Left ventricle myocardium inferior (tissue), 1 donor: ENCODE measurements around the gene ZNF768. TPM values are rescaled to one million over a fixed set of nuclear protein-coding genes. Genes with fewer than 3 reads are reported as not detected.
"Not testable (repeated sequence)": the region's sequence is repeated elsewhere in the genome, so short reads cannot be mapped to it uniquely, and the experiment has no call there.

Experiments used
- DNase-seq: peaks from one replicate; pipeline ENCODE4 v3.0.0-alpha.2; 2020
- H3K27ac ChIP-seq: fragments of 200-600 bp; replicated peaks from 2 replicates; pipeline ENCODE4 v1.8.0; 2021
- H3K27me3 ChIP-seq: fragments of 200-600 bp; 2 replicates; pipeline ENCODE4 v1.8.0; 2021; ENCODE audit warnings: low read depth
- H3K36me3 ChIP-seq: fragments of 200-600 bp; 2 replicates; pipeline ENCODE4 v1.8.0; 2021
- H3K4me1 ChIP-seq: fragments of 200-600 bp; 2 replicates; pipeline ENCODE4 v1.8.0; 2021
- H3K4me3 ChIP-seq: fragments of 200-600 bp; 2 replicates; pipeline ENCODE4 v1.8.0; 2021; ENCODE audit warnings: mild to moderate bottlenecking, moderate library complexity
- H3K9me3 ChIP-seq: fragments of 200-600 bp; replicated peaks from 2 replicates; pipeline ENCODE4 v1.8.0; 2021
- CTCF ChIP-seq: fragments of 200-600 bp; IDR thresholded peaks from 2 replicates; pipeline ENCODE4 v1.8.0; 2021; ENCODE audit warnings: antibody characterized with exemption, mild to moderate bottlenecking, borderline replicate concordance
- intact Hi-C: fragments of 100-400 bp; cut with micrococcal nuclease; formaldehyde crosslinking; loops from one replicate; pipeline ENCODE4 v1.11.0; 2022
- microRNA-seq: library from miRNA; unstranded; fragments of <30 nt; microRNA quantifications from one replicate; pipeline ENCODE4 v1.2.0, GENCODE V29; 2020
- total RNA-seq: library from RNA; stranded (reverse); fragmentation: NEBNext Ultra II Directional; extraction: Animal tissue kit (Norgen Biotek cat#: 25700); gene quantifications from one replicate; pipeline ENCODE4 v1.2.1, GENCODE V29; 2021
- donor health status: DM: no; HTN: yes; CAD: no; lungs with severe emphysema.

The ZNF768 gene
- total RNA-seq, 1 donor from 2014 or later, result 61.1 TPM

- TF ChIP-seq CTCF, result no peak
- H3K27me3 ChIP-seq, result peaks cover 38% of the 10 kb centered on the region
- no peaks in the 10 kb centered on the region for H3K9me3 ChIP-seq
- H3K4me3 ChIP-seq, result no peak overlapping the region
- no peaks in the 10 kb centered on the region for H3K4me1 ChIP-seq
- DNase-seq, result no peak
- no peaks in the 10 kb centered on the region for H3K36me3 ChIP-seq
- intact Hi-C loops, result no loop called here
- H3K27ac ChIP-seq, result no peak overlapping the region
Measured at GRCh38 chr16:30478766-30479478, 47.4 kb downstream of the ZNF768 start.

- H3K4me1 ChIP-seq, intact Hi-C loops, H3K4me3 ChIP-seq, H3K27ac ChIP-seq, H3K9me3 ChIP-seq, DNase-seq, H3K36me3 ChIP-seq: not testable (repeated sequence)
- H3K27me3 ChIP-seq, result peaks cover 50% of the 10 kb centered on the region
Measured at GRCh38 chr16:30477773-30478172, 48.6 kb downstream of the ZNF768 start.

GRCh38 chr16:30476991-30477390, 49.4 kb downstream of the ZNF768 start:
- intact Hi-C loops, result no loop called here
- peaks cover 58% of the 10 kb centered on the region for H3K27me3 ChIP-seq
- TF ChIP-seq CTCF, result no peak

DNA sequence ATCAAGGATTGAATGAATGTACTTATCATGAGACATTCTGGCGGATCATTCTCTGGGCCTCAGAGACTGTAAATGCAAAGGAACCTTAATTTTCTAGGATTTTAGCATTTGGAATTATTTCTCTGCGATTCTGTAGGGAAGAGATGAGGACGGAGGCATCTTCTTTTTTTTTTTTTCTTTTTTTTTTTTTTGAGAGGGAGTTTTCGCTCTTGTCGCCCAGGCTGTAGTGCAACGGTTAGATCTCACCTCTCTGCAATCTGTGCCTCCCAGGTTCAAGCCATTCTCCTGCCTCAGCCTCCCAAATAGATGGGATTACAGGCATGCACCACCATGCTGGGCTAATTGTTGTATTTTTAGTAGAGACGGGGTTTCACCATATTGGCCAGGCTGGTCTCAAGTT, 51.7 kb downstream of the ZNF768 start:
- H3K9me3 ChIP-seq, result no peaks in the 10 kb centered on the region
- no peak for TF ChIP-seq CTCF
- intact Hi-C loops, result no loop called here
- peaks cover 72% of the 10 kb centered on the region for H3K27me3 ChIP-seq
- H3K36me3 ChIP-seq, result no peaks in the 10 kb centered on the region
- no peak overlapping the region for H3K27ac ChIP-seq
- no peak overlapping the region for H3K4me3 ChIP-seq
- H3K4me1 ChIP-seq, result no peaks in the 10 kb centered on the region
- DNase-seq, result no peak

More at GRCh38 chr16:30476991-30477390, 49.4 kb downstream of the ZNF768 start:
- Histone ChIP-seq H3K36me3 (no peaks in the 10 kb centered on the region), H3K4me3 (no peak overlapping the region), H3K9me3 (no peaks in the 10 kb centered on the region), H3K4me1 (no peaks in the 10 kb centered on the region), H3K27ac (no peak overlapping the region)
- no peak for DNase-seq

DNA sequence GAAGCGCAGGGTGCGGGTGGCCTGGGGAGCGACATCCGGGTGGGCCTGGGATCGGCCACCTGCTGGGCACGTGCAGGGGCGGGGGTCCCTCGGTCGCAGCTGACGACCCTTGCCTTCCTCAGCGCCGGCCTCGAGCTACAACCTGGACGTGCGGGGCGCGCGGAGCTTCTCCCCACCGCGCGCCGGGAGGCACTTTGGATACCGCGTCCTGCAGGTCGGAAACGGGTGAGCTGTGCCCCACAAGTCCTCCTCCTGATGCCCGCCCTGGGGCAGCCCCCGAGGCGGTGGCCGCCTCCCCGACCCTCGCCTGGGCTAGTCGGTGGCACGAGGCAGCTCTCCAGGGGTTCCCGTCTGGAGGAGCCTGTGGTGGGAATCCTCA, 52.3 kb downstream of the ZNF768 start:
- Histone ChIP-seq H3K9me3 (no peaks in the 10 kb centered on the region), H3K4me1 (no peaks in the 10 kb centered on the region), H3K4me3 (no peak overlapping the region), H3K27me3 (peaks cover 72% of the 10 kb centered on the region), H3K36me3 (no peaks in the 10 kb centered on the region), H3K27ac (no peak overlapping the region)
- TF ChIP-seq CTCF, result no peak
- intact Hi-C loops, result no loop called here
- DNase-seq, result no peak

Small RNA genes lying within 50 kb of the gene (microRNA-seq; reads per million reads assigned to microRNA genes)
- gene MIR4518, result not detected

Other genes with a start within 250 kb of the ZNF768 start
- gene CD2BP2, start 171.3 kb downstream of the ZNF768 start, total RNA-seq, result 29.8 TPM
- gene TBC1D10B, start 156.1 kb downstream of the ZNF768 start, total RNA-seq, result 23.3 TPM
- gene MYL11, start 151.8 kb downstream of the ZNF768 start, total RNA-seq, result not detected
- gene SEPTIN1, start 144.0 kb downstream of the ZNF768 start, total RNA-seq, result 1.3 TPM
- 5.0 TPM for gene ZNF48, start 131.1 kb downstream of the ZNF768 start, total RNA-seq
- gene ZNF771, start 119.0 kb downstream of the ZNF768 start, total RNA-seq, result 8.1 TPM
- 31.9 TPM for gene DCTPP1, start 96.5 kb downstream of the ZNF768 start, total RNA-seq
- 29.8 TPM for gene SEPHS2, start 80.7 kb downstream of the ZNF768 start, total RNA-seq
- gene ITGAL, start 53.8 kb downstream of the ZNF768 start, total RNA-seq, result 2.4 TPM
- 8.9 TPM for gene ZNF747, start 8.3 kb upstream of the ZNF768 start, total RNA-seq
- gene ZNF764, start 31.8 kb upstream of the ZNF768 start, total RNA-seq, result 8.9 TPM
- 10.8 TPM for gene ZNF688, start 45.1 kb upstream of the ZNF768 start, total RNA-seq
- gene ZNF785, start 59.1 kb upstream of the ZNF768 start, total RNA-seq, result 7.1 TPM
- gene ZNF689, start 83.8 kb upstream of the ZNF768 start, total RNA-seq, result 5.0 TPM
- gene PRR14, start 124.4 kb upstream of the ZNF768 start, total RNA-seq, result 15.4 TPM
- 27.8 TPM for gene FBRS, start 131.9 kb upstream of the ZNF768 start, total RNA-seq
- 42.5 TPM for gene SRCAP, start 172.6 kb upstream of the ZNF768 start, total RNA-seq
- gene PHKG2, start 221.9 kb upstream of the ZNF768 start, total RNA-seq, result 15.6 TPM
- 0.69 TPM for gene CFAP119, start 235.5 kb upstream of the ZNF768 start, total RNA-seq
- 35.6 TPM for gene RNF40, start 235.8 kb upstream of the ZNF768 start, total RNA-seq